ENCODE results near the gene ARID5A. TPM values are rescaled to one million over a fixed set of nuclear protein-coding genes. Genes with fewer than 3 reads are reported as not detected.

The ARID5A gene
- total and polyA plus RNA-seq, 2 of the 13 experiments (the other 11 are each of a cell fraction or from before 2014, with no cell fraction given): 6.0 to 9.5 TPM

DNA sequence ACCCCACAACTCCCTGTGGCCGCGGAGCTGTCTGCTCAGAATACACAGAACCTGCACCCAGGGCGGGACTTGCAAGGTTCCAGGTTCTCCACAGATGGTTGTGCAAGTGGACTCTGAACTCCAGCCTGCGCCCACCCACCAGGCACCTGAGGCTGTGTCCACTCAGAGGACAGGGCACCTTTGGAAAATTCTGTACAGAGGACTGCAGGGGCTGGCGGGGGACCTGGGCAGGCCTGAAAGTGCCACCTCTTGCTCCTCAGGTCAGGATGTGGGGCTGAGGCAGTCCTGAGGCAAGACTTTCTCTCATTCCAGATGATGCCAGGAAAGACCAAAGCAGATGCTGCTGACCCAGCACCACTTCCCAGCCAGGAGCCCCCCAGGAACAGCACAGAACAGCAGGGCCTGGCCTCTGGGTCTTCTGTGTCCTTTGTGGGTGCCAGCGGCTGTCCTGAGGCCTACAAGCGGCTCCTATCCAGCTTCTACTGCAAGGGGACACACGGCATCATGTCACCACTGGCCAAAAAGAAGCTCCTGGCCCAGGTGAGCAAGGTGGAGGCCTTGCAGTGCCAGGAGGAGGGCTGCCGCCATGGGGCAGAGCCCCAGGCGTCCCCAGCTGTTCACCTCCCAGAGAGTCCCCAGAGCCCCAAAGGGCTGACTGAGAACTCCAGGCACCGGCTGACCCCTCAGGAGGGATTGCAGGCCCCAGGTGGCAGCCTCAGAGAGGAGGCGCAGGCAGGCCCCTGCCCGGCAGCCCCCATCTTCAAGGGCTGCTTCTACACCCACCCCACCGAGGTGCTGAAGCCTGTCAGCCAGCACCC is 14.4 kb downstream of the ARID5A start (continued):
- TF ChIP-seq, protein P1, sequence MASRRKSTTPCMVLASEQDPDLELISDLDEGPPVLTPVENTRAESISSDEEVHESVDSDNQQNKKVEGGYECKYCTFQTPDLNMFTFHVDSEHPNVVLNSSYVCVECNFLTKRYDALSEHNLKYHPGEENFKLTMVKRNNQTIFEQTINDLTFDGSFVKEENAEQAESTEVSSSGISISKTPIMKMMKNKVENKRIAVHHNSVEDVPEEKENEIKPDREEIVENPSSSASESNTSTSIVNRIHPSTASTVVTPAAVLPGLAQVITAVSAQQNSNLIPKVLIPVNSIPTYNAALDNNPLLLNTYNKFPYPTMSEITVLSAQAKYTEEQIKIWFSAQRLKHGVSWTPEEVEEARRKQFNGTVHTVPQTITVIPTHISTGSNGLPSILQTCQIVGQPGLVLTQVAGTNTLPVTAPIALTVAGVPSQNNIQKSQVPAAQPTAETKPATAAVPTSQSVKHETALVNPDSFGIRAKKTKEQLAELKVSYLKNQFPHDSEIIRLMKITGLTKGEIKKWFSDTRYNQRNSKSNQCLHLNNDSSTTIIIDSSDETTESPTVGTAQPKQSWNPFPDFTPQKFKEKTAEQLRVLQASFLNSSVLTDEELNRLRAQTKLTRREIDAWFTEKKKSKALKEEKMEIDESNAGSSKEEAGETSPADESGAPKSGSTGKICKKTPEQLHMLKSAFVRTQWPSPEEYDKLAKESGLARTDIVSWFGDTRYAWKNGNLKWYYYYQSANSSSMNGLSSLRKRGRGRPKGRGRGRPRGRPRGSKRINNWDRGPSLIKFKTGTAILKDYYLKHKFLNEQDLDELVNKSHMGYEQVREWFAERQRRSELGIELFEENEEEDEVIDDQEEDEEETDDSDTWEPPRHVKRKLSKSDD (CRISPR knock-in tag; IDR thresholded peaks at IDR 0.05; ENCODE audit: low read depth): no peak
- TF ChIP-seq CREM (IDR thresholded peaks at IDR 0.05) (no peak), CREM (CRISPR knock-in tag; IDR thresholded peaks at IDR 0.05) (no peak), ZNF83 (CRISPR knock-in tag; IDR thresholded peaks at IDR 0.05; ENCODE audit: borderline replicate concordance) (no peak), ZNF296 (CRISPR knock-in tag; conservative IDR thresholded peaks at IDR 0.05) (peak; percentile 89; the same call in 1 of the 2 replicates), TP53 (CRISPR knock-in tag; conservative IDR thresholded peaks at IDR 0.05) (no peak), ZNF782 (CRISPR knock-in tag; IDR thresholded peaks at IDR 0.05; ENCODE audit: borderline replicate concordance) (no peak), SIN3A (IDR thresholded peaks at IDR 0.05; ENCODE audit: borderline replicate concordance, low read depth, low read length) (no peak), TRIM24 (CRISPR knock-in tag; IDR thresholded peaks at IDR 0.05) (no peak), ZNF816 (CRISPR knock-in tag; IDR thresholded peaks at IDR 0.05; ENCODE audit: borderline replicate concordance) (no peak), JUNB (CRISPR knock-in tag; IDR thresholded peaks at IDR 0.05; ENCODE audit: borderline replicate concordance) (no peak), ZNF335 (CRISPR knock-in tag; IDR thresholded peaks at IDR 0.05) (no peak), TSC22D2 (CRISPR knock-in tag; IDR thresholded peaks at IDR 0.05; ENCODE audit: borderline replicate concordance) (no peak), FOXK1 (CRISPR knock-in tag; IDR thresholded peaks at IDR 0.05; ENCODE audit: borderline replicate concordance, low read depth) (peak; percentile 7; the same call in 1 of the 2 replicates), SETDB1 (CRISPR knock-in tag; IDR thresholded peaks at IDR 0.05; ENCODE audit: borderline replicate concordance) (no peak)
- TF ChIP-seq, protein P2, sequence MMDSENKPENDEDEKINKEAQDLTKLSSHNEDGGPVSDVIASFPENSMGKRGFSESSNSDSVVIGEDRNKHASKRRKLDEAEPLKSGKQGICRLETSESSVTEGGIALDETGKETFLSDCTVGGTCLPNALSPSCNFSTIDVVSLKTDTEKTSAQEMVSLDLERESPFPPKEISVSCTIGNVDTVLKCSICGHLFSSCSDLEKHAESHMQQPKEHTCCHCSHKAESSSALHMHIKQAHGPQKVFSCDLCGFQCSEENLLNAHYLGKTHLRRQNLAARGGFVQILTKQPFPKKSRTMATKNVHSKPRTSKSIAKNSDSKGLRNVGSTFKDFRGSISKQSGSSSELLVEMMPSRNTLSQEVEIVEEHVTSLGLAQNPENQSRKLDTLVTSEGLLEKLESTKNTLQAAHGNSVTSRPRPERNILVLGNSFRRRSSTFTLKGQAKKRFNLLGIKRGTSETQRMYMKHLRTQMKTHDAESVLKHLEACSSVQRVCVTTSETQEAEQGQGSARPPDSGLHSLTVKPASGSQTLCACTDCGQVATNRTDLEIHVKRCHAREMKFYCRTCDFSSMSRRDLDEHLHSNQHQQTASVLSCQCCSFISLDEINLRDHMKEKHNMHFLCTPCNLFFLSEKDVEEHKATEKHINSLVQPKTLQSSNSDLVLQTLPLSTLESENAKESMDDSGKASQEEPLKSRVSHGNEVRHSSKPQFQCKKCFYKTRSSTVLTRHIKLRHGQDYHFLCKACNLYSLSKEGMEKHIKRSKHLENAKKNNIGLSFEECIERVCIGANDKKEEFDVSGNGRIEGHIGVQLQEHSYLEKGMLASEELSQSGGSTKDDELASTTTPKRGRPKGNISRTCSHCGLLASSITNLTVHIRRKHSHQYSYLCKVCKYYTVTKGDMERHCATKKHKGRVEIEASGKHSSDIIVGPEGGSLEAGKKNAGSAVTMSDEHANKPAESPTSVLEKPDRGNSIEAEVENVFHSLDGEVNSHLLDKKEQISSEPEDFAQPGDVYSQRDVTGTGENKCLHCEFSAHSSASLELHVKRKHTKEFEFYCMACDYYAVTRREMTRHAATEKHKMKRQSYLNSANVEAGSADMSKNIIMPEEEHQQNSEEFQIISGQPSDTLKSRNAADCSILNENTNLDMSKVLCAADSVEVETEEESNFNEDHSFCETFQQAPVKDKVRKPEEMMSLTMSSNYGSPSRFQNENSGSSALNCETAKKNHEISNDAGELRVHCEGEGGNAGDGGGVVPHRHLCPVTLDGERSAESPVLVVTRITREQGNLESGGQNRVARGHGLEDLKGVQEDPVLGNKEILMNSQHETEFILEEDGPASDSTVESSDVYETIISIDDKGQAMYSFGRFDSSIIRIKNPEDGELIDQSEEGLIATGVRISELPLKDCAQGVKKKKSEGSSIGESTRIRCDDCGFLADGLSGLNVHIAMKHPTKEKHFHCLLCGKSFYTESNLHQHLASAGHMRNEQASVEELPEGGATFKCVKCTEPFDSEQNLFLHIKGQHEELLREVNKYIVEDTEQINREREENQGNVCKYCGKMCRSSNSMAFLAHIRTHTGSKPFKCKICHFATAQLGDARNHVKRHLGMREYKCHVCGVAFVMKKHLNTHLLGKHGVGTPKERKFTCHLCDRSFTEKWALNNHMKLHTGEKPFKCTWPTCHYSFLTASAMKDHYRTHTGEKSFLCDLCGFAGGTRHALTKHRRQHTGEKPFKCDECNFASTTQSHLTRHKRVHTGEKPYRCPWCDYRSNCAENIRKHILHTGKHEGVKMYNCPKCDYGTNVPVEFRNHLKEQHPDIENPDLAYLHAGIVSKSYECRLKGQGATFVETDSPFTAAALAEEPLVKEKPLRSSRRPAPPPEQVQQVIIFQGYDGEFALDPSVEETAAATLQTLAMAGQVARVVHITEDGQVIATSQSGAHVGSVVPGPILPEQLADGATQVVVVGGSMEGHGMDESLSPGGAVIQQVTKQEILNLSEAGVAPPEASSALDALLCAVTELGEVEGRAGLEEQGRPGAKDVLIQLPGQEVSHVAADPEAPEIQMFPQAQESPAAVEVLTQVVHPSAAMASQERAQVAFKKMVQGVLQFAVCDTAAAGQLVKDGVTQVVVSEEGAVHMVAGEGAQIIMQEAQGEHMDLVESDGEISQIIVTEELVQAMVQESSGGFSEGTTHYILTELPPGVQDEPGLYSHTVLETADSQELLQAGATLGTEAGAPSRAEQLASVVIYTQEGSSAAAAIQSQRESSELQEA (CRISPR knock-in tag; IDR thresholded peaks at IDR 0.05; ENCODE audit: not compliant biosample characterization): no peak
- TF ChIP-seq, protein P3, sequence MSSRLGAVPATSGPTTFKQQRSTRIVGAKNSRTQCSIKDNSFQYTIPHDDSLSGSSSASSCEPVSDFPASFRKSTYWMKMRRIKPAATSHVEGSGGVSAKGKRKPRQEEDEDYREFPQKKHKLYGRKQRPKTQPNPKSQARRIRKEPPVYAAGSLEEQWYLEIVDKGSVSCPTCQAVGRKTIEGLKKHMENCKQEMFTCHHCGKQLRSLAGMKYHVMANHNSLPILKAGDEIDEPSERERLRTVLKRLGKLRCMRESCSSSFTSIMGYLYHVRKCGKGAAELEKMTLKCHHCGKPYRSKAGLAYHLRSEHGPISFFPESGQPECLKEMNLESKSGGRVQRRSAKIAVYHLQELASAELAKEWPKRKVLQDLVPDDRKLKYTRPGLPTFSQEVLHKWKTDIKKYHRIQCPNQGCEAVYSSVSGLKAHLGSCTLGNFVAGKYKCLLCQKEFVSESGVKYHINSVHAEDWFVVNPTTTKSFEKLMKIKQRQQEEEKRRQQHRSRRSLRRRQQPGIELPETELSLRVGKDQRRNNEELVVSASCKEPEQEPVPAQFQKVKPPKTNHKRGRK (CRISPR knock-in tag; IDR thresholded peaks at IDR 0.05): no peak
